Heart right ventricle (tissue), 16 donors: ENCODE data around the gene DPAGT1. TPM values are rescaled to one million over a fixed set of nuclear protein-coding genes. Genes with fewer than 3 reads are reported as not detected.
"Not testable (repeated sequence)": the region's sequence is repeated elsewhere in the genome, so short reads cannot be mapped to it uniquely, and the experiment has no call there.

Source experiments
- ATAC-seq, 8 donors: fragments of 200-7000 bp; cut with Tn5 transposase; one replicate each; pipeline ENCODE4 v1.9.1; 2020; ENCODE audit warnings: mild to moderate bottlenecking in 8 of 8, moderate library complexity in 8 of 8, moderate number of reproducible peaks in 1 of 8
- DNase-seq, 2 donors: peaks; one replicate each; pipeline ENCODE4 v3.0.0-alpha.2; 2020
- H3K27ac ChIP-seq, 10 donors: fragments of 200-600 bp; sonication (generic) in 2 of 10; one replicate each; pipeline versions ENCODE4 v1.5.0 to v1.8.0; 2020 to 2022; ENCODE audit warnings: mild to moderate bottlenecking in 3 of 10
- H3K27me3 ChIP-seq, 7 donors: fragments of 200-600 bp; one replicate each; pipeline ENCODE4 v1.8.0; 2021 to 2022; ENCODE audit warnings: mild to moderate bottlenecking in 2 of 7
- H3K36me3 ChIP-seq, 9 donors: fragments of 200-600 bp; sonication (generic) in 1 of 9; one replicate each; pipeline versions ENCODE4 v1.5.0 to v1.8.0; 2020 to 2022; ENCODE audit warnings: mild to moderate bottlenecking in 2 of 9
- H3K4me1 ChIP-seq, 9 donors: fragments of 200-600 bp; sonication (generic) in 1 of 9; one replicate each; pipeline versions ENCODE4 v1.5.0 to v1.8.0; 2020 to 2022; ENCODE audit warnings: mild to moderate bottlenecking in 4 of 9
- H3K4me3 ChIP-seq, 10 donors: fragments of 200-600 bp; sonication (generic) in 2 of 10; one replicate each; pipeline versions ENCODE4 v1.5.0 to v1.8.0; 2020 to 2022; ENCODE audit warnings: mild to moderate bottlenecking in 7 of 10, moderate library complexity in 2 of 10
- H3K9me3 ChIP-seq, 11 donors: fragments of 200-600 bp in 10 of 11; sonication (generic) in 2 of 11; one replicate each; pipeline versions ENCODE4 v1.5.0 to v1.8.0; 2013 to 2022; ENCODE audit warnings: mild to moderate bottlenecking in 2 of 11, control low read depth in 1 of 11, moderate library complexity in 1 of 11
- WGBS, 2 donors: extraction: QIAGEN DNeasy Blood & Tissue Kit; methylation state at CpG; one replicate each; pipeline ENCODE4 v1.1.7; 2013; ENCODE audit warnings: inconsistent platforms in 1 of 2; 5-methylcytosine and 5-hydroxymethylcytosine counted together
- intact Hi-C, 10 donors: fragments of 100-400 bp; cut with DNase I; formaldehyde crosslinking; loops; one replicate each; pipeline versions ENCODE4 v1.11.1 to v1.14.2; 2022
- polyA plus RNA-seq, 2 donors: library from polyadenylated mRNA; stranded (reverse); fragments of 200-250 nt; gene quantifications; one replicate each; pipeline ENCODE4 v1.2.3, GENCODE V29; 2013
- total RNA-seq, 10 donors: library from RNA; stranded (reverse); fragmentation: NEBNext Ultra II Directional in 3 of 10; extraction: Animal tissue kit (Norgen Biotek cat#: 25700) in 3 of 10; gene quantifications; one replicate each; pipeline versions ENCODE4 v1.2.1 to v1.2.4, GENCODE V29; 2021 to 2023
- TF ChIP-seq, protein P1 (sequence below), 9 donors: fragments of 200-600 bp; sonication (generic) in 2 of 9; IDR thresholded peaks; one replicate each; pipeline versions ENCODE4 v1.5.0 to v1.8.0; 2021 to 2022; ENCODE audit warnings: antibody characterized with exemption in 9 of 9, mild to moderate bottlenecking in 5 of 9, moderate library complexity in 1 of 9
- donor health status: Arrhythmogenic right ventricular cardiomyopathy.
- donor health status: ischemic (EF 13 %, LVEDD 7.1; RV severe dilation, severe dysfunction).
- donor health status: healthy with polysubstance abuse.
- donor health status: DM: no; HTN: yes; CAD: no.
- donor health status: DM: no; HTN: no; CAD: no.
- donor health status: ischemic (EF 25% LVEDD 6.9; RV normal size, moderate dysfunction).
- donor health status: ischemic (EF 25% LVEDD 5.7; RV mildly dilated, moderate dysfunction).
- donor health status: healthy.
- donor health status: DM: yes; HTN: yes; CAD: no.
- donor health status: Ischemic cardiomyopathy.
- donor health status: ischemic (EF 35%, LVEDD 5.7; RV mildly dilated, moderate dysfunction).
- donor health status: nonischemic (EF 11% LVEDD 7.7; RV severe dilation, severe dysfunction).
- donor health status: DM: yes; HTN: yes; CAD: no.
- donor health status: PGD.
- donor health status: ischemic (EF 29% LVEDD 5.4; RV normal size, mild dysfunction).
- donor health status: nonischemic (EF 23%, LVEDD 6.1; RV moderate dilation, normal function).

The DPAGT1 gene
- total and polyA plus RNA-seq, 12 donors, result 8.6 to 24.3 (median 16.5) TPM

DNA sequence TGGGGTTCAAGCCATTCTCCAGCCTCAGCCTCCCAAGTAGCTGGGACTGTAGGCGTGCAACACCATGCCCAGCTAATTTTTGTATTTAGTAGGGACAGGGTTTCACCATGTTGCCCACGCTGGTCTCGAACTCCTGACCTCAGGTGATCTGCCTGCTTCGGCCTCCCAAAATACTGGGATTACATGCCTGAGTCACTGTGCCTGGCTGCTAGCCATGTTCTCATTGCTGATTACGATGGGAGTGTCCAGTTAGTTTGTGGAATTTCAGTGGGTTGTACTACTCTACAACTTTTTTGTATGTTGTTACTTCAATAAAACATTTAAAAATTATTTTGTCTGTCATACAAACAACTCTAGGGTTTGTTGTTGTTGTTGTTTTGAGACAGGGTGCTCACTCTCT, 38.9 kb downstream of the DPAGT1 start:
- H3K27ac ChIP-seq, result peak overlapping the region in 2 of 10 donors; percentile 6 to 22

DNA sequence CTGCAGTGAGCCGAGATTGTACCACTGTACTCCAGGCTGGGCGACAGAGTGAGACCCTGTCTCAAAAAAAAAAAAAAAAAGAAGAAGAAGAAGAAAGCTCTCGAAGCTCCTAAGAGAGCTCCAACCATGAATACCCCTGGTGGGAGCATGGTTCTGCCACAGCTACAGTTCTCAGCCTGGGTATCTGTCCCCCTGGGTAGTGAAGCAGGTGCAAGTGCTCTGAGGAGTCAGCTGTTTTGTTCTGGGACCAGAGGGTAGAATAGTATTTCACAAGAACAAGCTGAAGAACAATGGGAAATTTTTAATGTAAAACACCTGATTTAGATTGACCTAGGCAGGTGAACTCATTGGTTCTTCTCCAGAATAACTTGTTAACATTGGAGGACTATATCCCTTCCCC, 40.4 kb downstream of the DPAGT1 start:
- Histone ChIP-seq H3K27me3 (no peaks in the 10 kb centered on the region), H3K4me1 (peaks cover 5 to 32% (median 18%) of the 10 kb centered on the region in 9 donors), H3K27ac (no peak overlapping the region), H3K36me3 (peaks cover 0 to 34% (median 0%) of the 10 kb centered on the region in 9 donors), H3K4me3 (no peak overlapping the region), H3K9me3 (no peaks in the 10 kb centered on the region)
- DNase-seq, result no peak
- 92 to 94% methylated on average over 3 of the region's 3 CpGs for whole genome bisulfite sequencing, 2 donors
- no peak for ATAC-seq
- TF ChIP-seq, protein P1, sequence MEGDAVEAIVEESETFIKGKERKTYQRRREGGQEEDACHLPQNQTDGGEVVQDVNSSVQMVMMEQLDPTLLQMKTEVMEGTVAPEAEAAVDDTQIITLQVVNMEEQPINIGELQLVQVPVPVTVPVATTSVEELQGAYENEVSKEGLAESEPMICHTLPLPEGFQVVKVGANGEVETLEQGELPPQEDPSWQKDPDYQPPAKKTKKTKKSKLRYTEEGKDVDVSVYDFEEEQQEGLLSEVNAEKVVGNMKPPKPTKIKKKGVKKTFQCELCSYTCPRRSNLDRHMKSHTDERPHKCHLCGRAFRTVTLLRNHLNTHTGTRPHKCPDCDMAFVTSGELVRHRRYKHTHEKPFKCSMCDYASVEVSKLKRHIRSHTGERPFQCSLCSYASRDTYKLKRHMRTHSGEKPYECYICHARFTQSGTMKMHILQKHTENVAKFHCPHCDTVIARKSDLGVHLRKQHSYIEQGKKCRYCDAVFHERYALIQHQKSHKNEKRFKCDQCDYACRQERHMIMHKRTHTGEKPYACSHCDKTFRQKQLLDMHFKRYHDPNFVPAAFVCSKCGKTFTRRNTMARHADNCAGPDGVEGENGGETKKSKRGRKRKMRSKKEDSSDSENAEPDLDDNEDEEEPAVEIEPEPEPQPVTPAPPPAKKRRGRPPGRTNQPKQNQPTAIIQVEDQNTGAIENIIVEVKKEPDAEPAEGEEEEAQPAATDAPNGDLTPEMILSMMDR (IDR thresholded peaks at IDR 0.05), result no peak
- intact Hi-C loops, result loop anchor here in 1 of 10 donors (10.0 kb wide), 1 partner anchor 46 kb away; the partner anchor contains the start of genes RPS25 and TRAPPC4

More for the DNA sequence above, 38.9 kb downstream of the DPAGT1 start:
- ATAC-seq, result no peak
- TF ChIP-seq, protein P1 (IDR thresholded peaks at IDR 0.05), result no peak
- no peak overlapping the region for H3K4me3 ChIP-seq
- WGBS, 2 donors, result 62 to 72% methylated on average over 5 of the region's 5 CpGs
- intact Hi-C loops, result loop anchor here in 1 of 10 donors (10.0 kb wide), 1 partner anchor 48 kb away; the partner anchor contains the start of genes RPS25 and TRAPPC4
- DNase-seq, result peak in 1 of 2 donors; percentile 31
- no peaks in the 10 kb centered on the region for H3K27me3 ChIP-seq
- peaks cover 5 to 35% (median 20%) of the 10 kb centered on the region in 9 donors for H3K4me1 ChIP-seq
- H3K36me3 ChIP-seq, result peaks cover 0 to 34% (median 0%) of the 10 kb centered on the region in 9 donors
- H3K9me3 ChIP-seq, result no peaks in the 10 kb centered on the region

DNA sequence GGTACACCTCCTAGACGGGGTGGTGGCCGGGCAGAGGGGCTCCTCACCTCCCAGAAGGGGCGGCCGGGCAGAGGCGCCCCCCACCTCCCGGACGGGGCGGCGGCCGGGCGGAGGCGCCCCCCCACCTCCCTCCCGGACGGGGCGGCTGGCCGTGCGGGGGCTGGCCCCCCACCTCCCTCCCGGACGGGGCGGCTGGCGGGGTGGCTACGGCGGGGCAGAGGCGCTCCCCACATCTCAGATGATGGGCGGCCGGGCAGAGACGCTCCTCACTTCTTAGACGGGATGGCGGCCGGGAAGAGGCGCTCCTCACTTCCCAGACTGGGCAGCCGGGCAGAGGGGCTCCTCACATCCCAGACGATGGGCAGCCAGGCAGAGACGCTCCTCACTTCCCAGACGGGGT, 42.5 kb downstream of the DPAGT1 start:
- H3K4me3 ChIP-seq, intact Hi-C loops, DNase-seq, H3K27ac ChIP-seq, H3K9me3 ChIP-seq, H3K27me3 ChIP-seq, ATAC-seq: not testable (repeated sequence)
- Histone ChIP-seq H3K36me3 (peaks cover 0 to 33% (median 10%) of the 10 kb centered on the region in 9 donors), H3K4me1 (peaks cover 15 to 38% (median 26%) of the 10 kb centered on the region in 9 donors)
- 91 to 92% methylated on average over 17 to 31 of the region's 35 CpGs for WGBS, 2 donors

DNA sequence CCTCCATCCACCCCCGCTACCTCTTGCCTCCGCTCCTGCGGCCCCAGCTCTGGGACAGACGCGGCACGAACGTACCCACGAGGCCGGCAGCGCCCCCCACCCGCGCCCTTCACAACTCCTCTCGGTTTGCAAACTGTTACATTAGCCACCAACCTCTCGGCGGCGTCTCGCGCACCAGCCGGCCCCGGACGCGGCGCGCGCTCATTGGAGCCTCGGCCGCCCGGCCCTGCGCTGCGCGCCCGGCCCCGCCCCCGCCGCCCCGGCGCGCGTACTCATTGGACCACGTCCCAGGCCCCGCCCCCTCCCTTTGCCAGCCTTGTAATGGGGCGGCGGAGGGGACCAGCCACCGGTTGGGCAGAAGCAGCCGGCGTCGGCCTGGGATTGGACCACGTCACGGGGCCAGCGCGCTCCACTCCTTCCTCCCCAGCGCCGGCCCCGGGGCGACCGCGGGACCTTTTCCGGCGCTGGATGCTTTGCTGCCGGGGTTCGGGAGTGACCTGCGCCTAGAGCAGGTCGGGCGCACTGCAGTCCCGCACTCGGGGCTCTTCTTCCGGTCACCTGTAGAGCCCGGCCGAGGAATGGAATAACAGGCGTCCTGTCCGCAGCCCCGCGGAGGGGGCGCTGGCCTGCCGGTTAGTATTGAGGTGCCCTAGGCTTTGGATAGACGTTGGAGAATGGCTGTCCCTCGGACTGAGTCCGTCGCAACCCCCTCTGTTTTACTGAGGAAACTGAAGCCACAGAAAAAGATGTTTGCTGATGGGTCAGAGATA, 44.5 kb downstream of the DPAGT1 start, which contains the start of gene HYOU1:
Gene HYOU1 (minus strand): TSS at position 206 of the 770 bp plus-strand sequence. CDS start 1,045 bp downstream, outside the sequence.
- intact Hi-C loops, result loop anchor here in 1 of 10 donors (2.0 kb wide), 1 partner anchor 38 kb away; the partner anchor contains the start of genes RPS25 and TRAPPC4
- Histone ChIP-seq H3K27ac (peak within 1 kb of the TSS; percentile 16 to 94 (median 89)), H3K36me3 (peaks cover 0 to 52% (median 28%) of the 10 kb centered on the region in 9 donors), H3K4me3 (peak within 1 kb of the TSS; percentile 67 to 99 (median 94)), H3K9me3 (no peaks in the 10 kb centered on the region), H3K27me3 (no peaks in the 10 kb centered on the region), H3K4me1 (peaks cover 15 to 30% (median 25%) of the 10 kb centered on the region in 9 donors)
- DNase-seq (peak; percentile 98), ATAC-seq (peak; percentile 97 to 99 (median 97))
- 1% methylated on average over 57 to 78 of the region's 79 CpGs for WGBS, 2 donors
- TF ChIP-seq, protein P1 (IDR thresholded peaks at IDR 0.05), result peak in 3 of 9 donors; percentile 1 to 26 (median 19)
